Natural killer cell (primary cell): ENCODE measurements around the gene RAB1B. TPM values are rescaled to one million over a fixed set of nuclear protein-coding genes. Genes with fewer than 3 reads are reported as not detected.

Experiments
- ATAC-seq, 3 donors: fragments of 150-1000 bp in 2 of 3; fragments of 200-7000 bp in 1 of 3; cut with Tn5 transposase; 1 replicate in 1 of 3; 2 replicates in 2 of 3; pipeline ENCODE4 v1.10.0; 2021; ENCODE audit warnings: mild to moderate bottlenecking in 2 of 3, moderate library complexity in 2 of 3
- DNase-seq, 2 donors: peaks; one replicate each; pipeline versions ENCODE4 v3.0.0 to v3.0.0-alpha.2; 2013 to 2021; ENCODE audit warnings: mixed read lengths in 1 of 2
- H3K27ac ChIP-seq: one replicate; pipeline ENCODE4 v1.5.1; 2013; ENCODE audit warnings: mild to moderate bottlenecking, low read length
- H3K27me3 ChIP-seq: one replicate; pipeline ENCODE4 v1.6.1; 2013; ENCODE audit warnings: low read length; ENCODE audit not compliant: control insufficient read depth, insufficient read depth
- H3K36me3 ChIP-seq: one replicate; pipeline ENCODE4 v1.6.1; 2013; ENCODE audit warnings: low read length; ENCODE audit not compliant: control insufficient read depth, insufficient read depth
- H3K4me1 ChIP-seq: one replicate; pipeline ENCODE4 v1.6.1; 2013; ENCODE audit warnings: low read length; ENCODE audit not compliant: control insufficient read depth, insufficient read depth
- H3K4me3 ChIP-seq: one replicate; pipeline ENCODE4 v1.5.1; 2013; ENCODE audit warnings: low read length
- H3K9me3 ChIP-seq: one replicate; pipeline ENCODE4 v1.6.1; 2013; ENCODE audit warnings: low read length; ENCODE audit not compliant: control insufficient read depth, insufficient read depth
- H3K27ac Mint-ChIP-seq, 2 donors: one replicate each; pipeline ENCODE4 v1.8.0; 2022; ENCODE audit warnings: mild to moderate bottlenecking in 2 of 2, mixed read lengths in 2 of 2, moderate library complexity in 1 of 2
- H3K27me3 Mint-ChIP-seq, 2 donors: one replicate each; pipeline ENCODE4 v1.8.0; 2022; ENCODE audit warnings: low read depth in 2 of 2, mixed read lengths in 2 of 2
- H3K36me3 Mint-ChIP-seq: one replicate; pipeline ENCODE4 v1.8.0; 2022; ENCODE audit warnings: mixed read lengths
- H3K4me1 Mint-ChIP-seq, 2 donors: one replicate each; pipeline ENCODE4 v1.8.0; 2022; ENCODE audit warnings: mixed read lengths in 2 of 2
- H3K4me3 Mint-ChIP-seq: one replicate; pipeline ENCODE4 v1.8.0; 2022; ENCODE audit warnings: mild to moderate bottlenecking, moderate library complexity, mixed read lengths
- H3K9me3 Mint-ChIP-seq, 2 donors: one replicate each; pipeline ENCODE4 v1.8.0; 2022; ENCODE audit warnings: mixed read lengths in 2 of 2
- CTCF ChIP-seq: fragments of 200-600 bp; IDR thresholded peaks from one replicate; pipeline ENCODE4 v1.8.0; 2022; ENCODE audit warnings: antibody characterized with exemption
- WGBS: methylation state at CpG from one replicate; pipeline ENCODE4 v1.1.7; 2013; ENCODE audit warnings: missing lambda C conversion rate; ENCODE audit not compliant: insufficient coverage; 5-methylcytosine and 5-hydroxymethylcytosine counted together
- intact Hi-C: fragments of 100-400 bp; cut with micrococcal nuclease; formaldehyde crosslinking; loops from one replicate; pipeline ENCODE4 v1.14.2; 2022
- total RNA-seq, 4 donors: library from RNA; stranded (reverse); fragments of 120-200 nt in 1 of 4; gene quantifications; one replicate each; pipeline versions ENCODE4 v1.2.3 to v1.2.4, GENCODE V29; 2013 to 2022

Gene RAB1B
- total RNA-seq, 3 donors from 2014 or later (not counting 1 experiment from before 2014, with no cell fraction given): 116 to 144 (median 132) TPM

GRCh38 chr11:66316849-66317251 lies 48.4 kb downstream of the RAB1B start, which contains the start of gene CD248:
Gene CD248, minus strand, starts transcription at chr11:66317044. Its CDS starts 17 bp downstream, at chr11:66317027.
- Histone ChIP-seq H3K4me1 (peaks cover 40% of the 10 kb centered on the region), H3K9me3 (no peaks in the 10 kb centered on the region), H3K27ac (peak within 1 kb of the TSS; percentile 67), H3K4me3 (no peak within 1 kb of the TSS), H3K27me3 (no peaks in the 10 kb centered on the region), H3K36me3 (no peaks in the 10 kb centered on the region)
- no peak for ATAC-seq
- Mint-ChIP-seq H3K27ac (peak within 1 kb of the TSS; percentile 36 to 53), H3K27me3 (peaks cover 24 to 28% of the 10 kb centered on the region in 2 donors), H3K36me3 (no peaks in the 10 kb centered on the region), H3K4me3 (peak within 1 kb of the TSS; percentile 52), H3K9me3 (no peaks in the 10 kb centered on the region), H3K4me1 (peaks cover 14 to 38% of the 10 kb centered on the region in 2 donors)
- 26% methylated on average over 29 of the region's 29 CpGs for WGBS
- no peak for DNase-seq
- TF ChIP-seq CTCF: no peak
- intact Hi-C loops: no loop called here

GRCh38 chr11:66317322-66317722 lies 48.9 kb downstream of the RAB1B start:
- DNase-seq (peak in 1 of 2 donors; percentile 75), ATAC-seq (no peak)
- Histone ChIP-seq H3K27ac (peak overlapping the region; percentile 67), H3K4me1 (peaks cover 38% of the 10 kb centered on the region), H3K27me3 (no peaks in the 10 kb centered on the region), H3K36me3 (no peaks in the 10 kb centered on the region), H3K9me3 (no peaks in the 10 kb centered on the region), H3K4me3 (no peak overlapping the region)
- TF ChIP-seq CTCF: no peak
- Mint-ChIP-seq H3K36me3 (no peaks in the 10 kb centered on the region), H3K9me3 (no peaks in the 10 kb centered on the region), H3K4me3 (peak overlapping the region; percentile 52), H3K27ac (peak overlapping the region; percentile 36 to 53), H3K27me3 (peaks cover 24 to 28% of the 10 kb centered on the region in 2 donors), H3K4me1 (peaks cover 9 to 34% of the 10 kb centered on the region in 2 donors)
- 13% methylated on average over 14 of the region's 14 CpGs for WGBS
- intact Hi-C loops: no loop called here

- DNase-seq: peak in 1 of 2 donors; percentile 90
- H3K27me3 ChIP-seq: no peaks in the 10 kb centered on the region
- intact Hi-C loops: no loop called here
- H3K9me3 ChIP-seq: no peaks in the 10 kb centered on the region
- H3K4me1 Mint-ChIP-seq: peaks cover 7 to 30% of the 10 kb centered on the region in 2 donors
- TF ChIP-seq CTCF: no peak
- H3K4me3 ChIP-seq: no peak overlapping the region
- H3K9me3 Mint-ChIP-seq: no peaks in the 10 kb centered on the region
- peaks cover 32% of the 10 kb centered on the region for H3K4me1 ChIP-seq
- 29% methylated on average over 14 of the region's 16 CpGs for WGBS
- H3K27ac ChIP-seq: peak overlapping the region; percentile 67
- no peaks in the 10 kb centered on the region for H3K36me3 Mint-ChIP-seq
- peak overlapping the region; percentile 52 for H3K4me3 Mint-ChIP-seq
- peak; percentile 81 to 86 (median 84) for ATAC-seq
- H3K27me3 Mint-ChIP-seq: peaks cover 24 to 28% of the 10 kb centered on the region in 2 donors
- peak overlapping the region; percentile 36 to 53 for H3K27ac Mint-ChIP-seq
- H3K36me3 ChIP-seq: no peaks in the 10 kb centered on the region
These were observed 49.5 kb downstream of the RAB1B start for GRCh38 chr11:66317723-66318599.
